ENCODE results near the gene ELOA. TPM values are rescaled to one million over a fixed set of nuclear protein-coding genes. Genes with fewer than 3 reads are reported as not detected.
A peak's percentile ranks its signal among the peaks of the same experiment; 100 is the strongest.

The ELOA gene
- total and polyA plus RNA-seq, 9 of the 15 experiments (the other 6 are each of a cell fraction or from before 2014, with no cell fraction given) = 31.9 to 98.6 (median 61.3) TPM

DNA sequence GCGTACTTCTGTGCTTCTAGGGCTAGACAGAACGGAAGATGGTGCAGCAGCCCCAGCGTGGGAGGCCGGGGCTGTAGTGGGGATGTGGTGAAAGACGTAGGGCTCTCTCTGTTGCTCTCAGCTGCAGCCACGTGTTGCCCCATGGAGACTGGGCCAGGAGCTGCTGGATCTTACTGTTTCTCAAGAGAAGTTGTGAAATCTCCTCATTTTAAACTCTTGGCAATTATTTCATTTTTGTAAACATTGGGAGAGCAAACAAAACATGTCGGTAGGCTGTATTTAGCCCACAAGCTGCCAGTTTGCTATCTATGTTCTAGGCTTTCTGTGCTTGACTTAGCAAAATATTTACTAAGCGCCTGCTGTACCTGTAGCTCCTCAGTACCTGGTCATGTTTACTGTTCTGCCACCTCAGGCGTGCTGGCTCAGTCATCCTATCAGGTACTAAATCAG, 15.9 kb upstream of the ELOA start:
- BruUV-seq (replicated peaks) = no TSS peak
- FAIRE-seq (no peak), ATAC-seq (peak; percentile 69), DNase-seq (ENCODE audit: extremely low read depth in 1 of 4, low spot score in 3 of 4) (no peak)
- in situ Hi-C loops (cut with MboI) (no loop called here), intact Hi-C loops (cut with micrococcal nuclease) (no loop called here)
- H3K27ac ChIP-seq (ENCODE audit: extremely low read depth, low read depth, low read length) = no peak overlapping the region
- no peak overlapping the region for H3K4me3 ChIP-seq
- H3K79me2 ChIP-seq (ENCODE audit: control insufficient read depth, insufficient read depth, low read length) = peaks cover 3% of the 10 kb centered on the region; the same call in 1 of the 3 replicates
- 0 out of 2 replicates have a peak, but pooled peaks cover 3% of the 10 kb centered on the region for H4K20me1 ChIP-seq (replicated peaks; ENCODE audit: control insufficient read depth, insufficient read depth, low read length)
- CTCF ChIA-PET (ENCODE audit: low intra/inter-chr PET ratio) = interaction anchor here (0.7 kb wide), 1 partner anchor 9 kb away, joined by 3 read pairs; no protein-coding TSS in a partner anchor
- H2AFZ ChIP-seq (ENCODE audit: low read depth, low read length) = no peak overlapping the region
- no peaks in the 10 kb centered on the region for H3K9me3 ChIP-seq (replicated peaks; ENCODE audit: control insufficient read depth, insufficient read depth, low read depth, low read length)
- H3K4me2 ChIP-seq (ENCODE audit: insufficient read depth, low read length) = no peak overlapping the region
- no peaks in the 10 kb centered on the region for H3K9me1 ChIP-seq (ENCODE audit: control insufficient read depth, insufficient read depth, low read length)
- no peak overlapping the region for H3K9ac ChIP-seq (ENCODE audit: insufficient read depth in 1 of 2, low read depth in 2 of 2, low read length in 2 of 2)
- peaks cover 0 to 4% of the 10 kb centered on the region in 2 experiments; a peak in 3 of 5 replicates for H3K4me1 ChIP-seq (replicated peaks in 1 of 2; ENCODE audit: control insufficient read depth in 2 of 2, insufficient read depth in 2 of 2, low read length in 2 of 2)
- no peaks in the 10 kb centered on the region for H3K27me3 ChIP-seq (ENCODE audit: control insufficient read depth in 2 of 2, insufficient read depth in 2 of 2, low read length in 2 of 2)
- POLR2A ChIA-PET = interaction anchor here (0.5 to 1.1 kb wide), 4 partner anchors 18 to 326 kb away, joined by 3 to 4 read pairs (median 4); no protein-coding TSS in a partner anchor
- 43% methylated on average over 9 of the region's 9 CpGs for WGBS (ENCODE audit: insufficient coverage, low coverage, missing lambda C conversion rate)
- no peaks in the 10 kb centered on the region for H3K36me3 ChIP-seq (ENCODE audit: control insufficient read depth, insufficient read depth, low read length)
- TF ChIP-seq CEBPG (CRISPR knock-in tag; IDR thresholded peaks at IDR 0.05) (no peak), CEBPG (tag; conservative IDR thresholded peaks at IDR 0.05 in 1 of 2, IDR thresholded peaks at IDR 0.05 in 1 of 2) (peak; percentile 36 to 76; a peak in 2 of 4 replicates), EGR1 (conservative IDR thresholded peaks at IDR 0.05) (peak; percentile 21; the same call in 1 of the 2 replicates), CEBPB (tag; IDR thresholded peaks at IDR 0.05) (peak; percentile 80)
- TF ChIP-seq, protein P1, sequence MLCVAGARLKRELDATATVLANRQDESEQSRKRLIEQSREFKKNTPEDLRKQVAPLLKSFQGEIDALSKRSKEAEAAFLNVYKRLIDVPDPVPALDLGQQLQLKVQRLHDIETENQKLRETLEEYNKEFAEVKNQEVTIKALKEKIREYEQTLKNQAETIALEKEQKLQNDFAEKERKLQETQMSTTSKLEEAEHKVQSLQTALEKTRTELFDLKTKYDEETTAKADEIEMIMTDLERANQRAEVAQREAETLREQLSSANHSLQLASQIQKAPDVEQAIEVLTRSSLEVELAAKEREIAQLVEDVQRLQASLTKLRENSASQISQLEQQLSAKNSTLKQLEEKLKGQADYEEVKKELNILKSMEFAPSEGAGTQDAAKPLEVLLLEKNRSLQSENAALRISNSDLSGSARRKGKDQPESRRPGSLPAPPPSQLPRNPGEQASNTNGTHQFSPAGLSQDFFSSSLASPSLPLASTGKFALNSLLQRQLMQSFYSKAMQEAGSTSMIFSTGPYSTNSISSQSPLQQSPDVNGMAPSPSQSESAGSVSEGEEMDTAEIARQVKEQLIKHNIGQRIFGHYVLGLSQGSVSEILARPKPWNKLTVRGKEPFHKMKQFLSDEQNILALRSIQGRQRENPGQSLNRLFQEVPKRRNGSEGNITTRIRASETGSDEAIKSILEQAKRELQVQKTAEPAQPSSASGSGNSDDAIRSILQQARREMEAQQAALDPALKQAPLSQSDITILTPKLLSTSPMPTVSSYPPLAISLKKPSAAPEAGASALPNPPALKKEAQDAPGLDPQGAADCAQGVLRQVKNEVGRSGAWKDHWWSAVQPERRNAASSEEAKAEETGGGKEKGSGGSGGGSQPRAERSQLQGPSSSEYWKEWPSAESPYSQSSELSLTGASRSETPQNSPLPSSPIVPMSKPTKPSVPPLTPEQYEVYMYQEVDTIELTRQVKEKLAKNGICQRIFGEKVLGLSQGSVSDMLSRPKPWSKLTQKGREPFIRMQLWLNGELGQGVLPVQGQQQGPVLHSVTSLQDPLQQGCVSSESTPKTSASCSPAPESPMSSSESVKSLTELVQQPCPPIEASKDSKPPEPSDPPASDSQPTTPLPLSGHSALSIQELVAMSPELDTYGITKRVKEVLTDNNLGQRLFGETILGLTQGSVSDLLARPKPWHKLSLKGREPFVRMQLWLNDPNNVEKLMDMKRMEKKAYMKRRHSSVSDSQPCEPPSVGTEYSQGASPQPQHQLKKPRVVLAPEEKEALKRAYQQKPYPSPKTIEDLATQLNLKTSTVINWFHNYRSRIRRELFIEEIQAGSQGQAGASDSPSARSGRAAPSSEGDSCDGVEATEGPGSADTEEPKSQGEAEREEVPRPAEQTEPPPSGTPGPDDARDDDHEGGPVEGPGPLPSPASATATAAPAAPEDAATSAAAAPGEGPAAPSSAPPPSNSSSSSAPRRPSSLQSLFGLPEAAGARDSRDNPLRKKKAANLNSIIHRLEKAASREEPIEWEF (CRISPR knock-in tag; IDR thresholded peaks at IDR 0.05) = no peak
- TF ChIP-seq, protein P2, sequence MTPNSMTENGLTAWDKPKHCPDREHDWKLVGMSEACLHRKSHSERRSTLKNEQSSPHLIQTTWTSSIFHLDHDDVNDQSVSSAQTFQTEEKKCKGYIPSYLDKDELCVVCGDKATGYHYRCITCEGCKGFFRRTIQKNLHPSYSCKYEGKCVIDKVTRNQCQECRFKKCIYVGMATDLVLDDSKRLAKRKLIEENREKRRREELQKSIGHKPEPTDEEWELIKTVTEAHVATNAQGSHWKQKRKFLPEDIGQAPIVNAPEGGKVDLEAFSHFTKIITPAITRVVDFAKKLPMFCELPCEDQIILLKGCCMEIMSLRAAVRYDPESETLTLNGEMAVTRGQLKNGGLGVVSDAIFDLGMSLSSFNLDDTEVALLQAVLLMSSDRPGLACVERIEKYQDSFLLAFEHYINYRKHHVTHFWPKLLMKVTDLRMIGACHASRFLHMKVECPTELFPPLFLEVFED (CRISPR knock-in tag; conservative IDR thresholded peaks at IDR 0.05) = no peak
- TF ChIP-seq, protein P3, sequence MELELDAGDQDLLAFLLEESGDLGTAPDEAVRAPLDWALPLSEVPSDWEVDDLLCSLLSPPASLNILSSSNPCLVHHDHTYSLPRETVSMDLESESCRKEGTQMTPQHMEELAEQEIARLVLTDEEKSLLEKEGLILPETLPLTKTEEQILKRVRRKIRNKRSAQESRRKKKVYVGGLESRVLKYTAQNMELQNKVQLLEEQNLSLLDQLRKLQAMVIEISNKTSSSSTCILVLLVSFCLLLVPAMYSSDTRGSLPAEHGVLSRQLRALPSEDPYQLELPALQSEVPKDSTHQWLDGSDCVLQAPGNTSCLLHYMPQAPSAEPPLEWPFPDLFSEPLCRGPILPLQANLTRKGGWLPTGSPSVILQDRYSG (tag; conservative IDR thresholded peaks at IDR 0.05; ENCODE audit: low read depth) = no peak
- TF ChIP-seq, protein P4, sequence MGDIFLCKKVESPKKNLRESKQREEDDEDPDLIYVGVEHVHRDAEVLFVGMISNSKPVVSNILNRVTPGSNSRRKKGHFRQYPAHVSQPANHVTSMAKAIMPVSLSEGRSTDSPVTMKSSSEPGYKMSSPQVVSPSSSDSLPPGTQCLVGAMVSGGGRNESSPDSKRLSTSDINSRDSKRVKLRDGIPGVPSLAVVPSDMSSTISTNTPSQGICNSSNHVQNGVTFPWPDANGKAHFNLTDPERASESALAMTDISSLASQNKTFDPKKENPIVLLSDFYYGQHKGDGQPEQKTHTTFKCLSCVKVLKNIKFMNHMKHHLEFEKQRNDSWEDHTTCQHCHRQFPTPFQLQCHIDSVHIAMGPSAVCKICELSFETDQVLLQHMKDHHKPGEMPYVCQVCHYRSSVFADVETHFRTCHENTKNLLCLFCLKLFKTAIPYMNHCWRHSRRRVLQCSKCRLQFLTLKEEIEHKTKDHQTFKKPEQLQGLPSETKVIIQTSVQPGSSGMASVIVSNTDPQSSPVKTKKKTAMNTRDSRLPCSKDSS (IDR thresholded peaks at IDR 0.05; ENCODE audit: low read depth, partially characterized antibody) = no peak
- TF ChIP-seq, protein P5, sequence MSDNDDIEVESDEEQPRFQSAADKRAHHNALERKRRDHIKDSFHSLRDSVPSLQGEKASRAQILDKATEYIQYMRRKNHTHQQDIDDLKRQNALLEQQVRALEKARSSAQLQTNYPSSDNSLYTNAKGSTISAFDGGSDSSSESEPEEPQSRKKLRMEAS (CRISPR knock-in tag; IDR thresholded peaks at IDR 0.05) = peak; percentile 44; the same call in 1 of the 2 replicates

All from K562 (cell line).